Activated naive CD4-positive, alpha-beta T cell treated with anti-CD3 and anti-CD28 coated beads, Interleukin-2, amount 50 U/mL, for 72 hours (primary cell): Measurements from ENCODE around the gene THY1. TPM values are rescaled to one million over a fixed set of nuclear protein-coding genes. Genes with fewer than 3 reads are reported as not detected.

ENCODE experiments used
- ATAC-seq, 2 donors: fragments of 150-1000 bp; cut with Tn5 transposase; 2 replicates each; pipeline ENCODE4 v1.10.0; 2021; ENCODE audit warnings: mild to moderate bottlenecking in 2 of 2, moderate library complexity in 2 of 2
- DNase-seq, 2 donors: peaks; one replicate each; pipeline ENCODE4 v3.0.0; 2021 to 2022; ENCODE audit warnings: low spot score in 2 of 2
- H3K27ac Mint-ChIP-seq, 2 donors: one replicate each; pipeline ENCODE4 v1.8.0; 2022; ENCODE audit warnings: mild to moderate bottlenecking in 2 of 2, mixed read lengths in 2 of 2
- H3K36me3 Mint-ChIP-seq, 2 donors: one replicate each; pipeline ENCODE4 v1.8.0; 2022; ENCODE audit warnings: mixed read lengths in 2 of 2
- H3K9me3 Mint-ChIP-seq, 2 donors: one replicate each; pipeline ENCODE4 v1.8.0; 2022; ENCODE audit warnings: mixed read lengths in 2 of 2
- total RNA-seq, 2 donors: library from RNA; stranded (reverse); gene quantifications; one replicate each; pipeline ENCODE4 v1.2.3, GENCODE V29; 2022

The THY1 gene
- total RNA-seq, 2 donors from 2014 or later: not detected

DNA sequence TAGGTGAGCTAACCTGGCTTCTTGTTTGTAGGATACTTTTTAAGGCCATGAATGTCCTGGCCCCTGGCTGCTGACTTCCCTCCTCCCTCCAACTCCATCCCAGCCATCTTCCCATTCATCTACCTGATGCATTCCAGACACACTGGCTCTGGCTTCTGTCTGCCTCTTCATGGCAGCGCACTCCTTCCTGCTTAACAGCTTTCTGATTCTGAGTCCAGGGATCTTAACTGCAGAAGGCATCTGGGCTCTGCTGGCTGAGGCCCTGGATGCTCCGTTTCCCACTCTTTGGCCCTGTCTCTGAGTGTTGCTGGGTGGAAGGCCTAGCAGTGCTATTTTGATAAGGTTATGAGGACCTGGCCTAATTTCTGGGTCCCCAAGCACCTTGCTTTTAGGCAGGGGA, 1.8 kb upstream of the THY1 start:
- Mint-ChIP-seq H3K9me3 (no peaks in the 10 kb centered on the region), H3K27ac (no peak overlapping the region), H3K36me3 (peaks cover 0 to 5% of the 10 kb centered on the region in 2 donors)
- DNase-seq (no peak), ATAC-seq (no peak)

DNA sequence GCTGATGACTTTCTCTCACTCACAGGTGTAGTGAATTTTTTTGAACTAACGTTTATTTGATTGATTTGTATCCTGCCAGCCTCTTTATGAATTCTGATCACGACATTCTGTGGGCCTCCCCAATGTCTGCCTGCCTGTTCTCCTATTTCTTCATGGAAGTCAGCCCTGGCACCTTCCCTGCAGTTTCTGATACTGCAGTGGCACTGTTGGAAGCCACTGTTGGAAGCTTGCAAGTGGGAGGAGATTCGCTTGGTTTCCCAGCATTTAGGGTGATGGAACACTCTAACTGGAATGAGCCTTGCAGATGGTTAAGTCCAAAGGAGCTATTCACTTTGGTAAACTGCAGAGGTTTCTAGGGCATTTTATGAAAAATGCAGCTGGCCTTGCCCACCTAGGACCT, 1.3 kb upstream of the THY1 start:
- peaks cover 0 to 5% of the 10 kb centered on the region in 2 donors for H3K36me3 Mint-ChIP-seq
- ATAC-seq (no peak), DNase-seq (no peak)
- H3K27ac Mint-ChIP-seq: no peak overlapping the region
- H3K9me3 Mint-ChIP-seq: no peaks in the 10 kb centered on the region

DNA sequence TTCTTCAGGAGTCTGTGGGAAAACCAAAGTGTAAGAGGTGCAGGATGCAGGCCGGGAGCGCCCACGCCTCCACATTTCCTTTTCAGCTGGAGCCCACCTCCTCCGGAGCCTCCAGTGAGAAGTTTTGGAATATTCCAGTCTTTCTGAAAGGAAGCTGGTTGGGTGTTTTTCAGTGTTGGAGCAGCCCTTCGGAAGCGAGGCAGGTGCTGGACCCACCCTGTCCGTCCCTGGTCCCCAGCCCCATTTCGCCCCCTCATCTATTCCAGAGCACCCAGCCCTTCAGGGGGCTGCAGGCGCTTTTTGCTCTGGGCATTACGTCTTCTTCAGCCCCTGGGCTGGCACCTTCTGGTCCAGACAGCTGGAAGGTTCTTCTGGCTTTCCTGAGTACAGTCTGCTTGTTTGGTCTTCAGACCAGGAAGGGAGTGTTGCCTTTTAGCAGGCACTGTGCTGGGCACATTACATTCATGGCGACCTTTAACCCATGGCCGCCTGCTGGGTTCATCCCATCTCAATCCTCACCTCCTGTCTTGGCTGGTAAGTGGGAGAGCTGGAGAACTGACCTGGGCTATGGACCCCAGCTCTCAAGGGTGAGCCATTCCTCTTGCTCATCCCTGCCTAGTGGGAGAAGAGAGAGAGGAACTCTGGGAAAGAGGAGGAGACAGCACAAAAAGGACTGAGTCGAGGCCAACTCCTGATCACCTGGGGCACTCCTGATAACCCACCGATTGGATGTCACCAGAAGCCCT, 710 bp upstream of the THY1 start:
- no peaks in the 10 kb centered on the region for H3K9me3 Mint-ChIP-seq
- DNase-seq (no peak), ATAC-seq (no peak)

DNA sequence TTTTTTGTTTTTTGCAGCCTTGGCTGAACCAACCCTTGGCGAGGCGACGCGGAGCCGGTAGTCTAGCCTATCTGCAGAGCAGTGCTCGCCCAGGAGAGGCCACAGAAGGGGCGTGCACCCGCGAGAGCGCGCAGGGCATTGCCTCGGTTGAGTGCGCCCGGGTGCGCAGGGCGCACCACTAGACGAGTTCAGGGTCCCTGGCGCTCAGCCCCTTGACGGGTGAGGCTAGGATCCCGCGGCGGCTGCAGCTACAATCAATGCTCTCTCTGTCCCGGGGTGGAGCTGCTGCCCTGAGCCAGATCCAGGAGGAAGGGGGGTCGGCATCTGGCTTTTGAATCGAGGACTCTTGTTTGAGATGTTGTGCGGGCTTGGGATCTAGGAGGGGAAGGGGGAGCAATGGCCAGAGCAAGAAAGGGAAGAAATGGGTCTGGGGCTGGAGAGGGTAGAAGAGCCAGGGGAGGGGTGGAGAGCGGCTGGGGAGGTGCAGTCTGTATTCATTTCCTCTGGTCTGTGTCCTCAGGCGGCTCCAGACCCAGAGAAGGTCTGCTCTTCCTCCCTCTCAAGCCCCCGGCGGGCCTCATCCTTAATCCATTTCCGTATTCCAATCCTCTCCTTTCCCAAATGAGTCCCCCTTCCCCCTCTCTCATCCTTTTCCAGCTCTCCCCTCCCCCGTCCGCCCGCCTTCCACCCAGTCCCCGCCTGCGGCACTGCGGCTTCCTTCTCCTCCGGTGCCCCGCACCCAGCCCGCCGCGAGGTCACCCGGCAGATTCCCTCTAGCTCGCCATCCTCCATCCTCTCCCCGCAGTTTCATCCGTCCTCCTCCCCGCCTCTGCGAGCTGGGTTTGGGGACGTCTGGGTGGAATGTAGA, 797 bp downstream of the THY1 start:
- no peaks in the 10 kb centered on the region for H3K9me3 Mint-ChIP-seq
- H3K27ac Mint-ChIP-seq: no peak overlapping the region
- no peak for ATAC-seq
- DNase-seq: no peak
- H3K36me3 Mint-ChIP-seq: peaks cover 0 to 5% of the 10 kb centered on the region in 2 donors

More for the DNA sequence above, 710 bp upstream of the THY1 start:
- Mint-ChIP-seq H3K36me3 (peaks cover 0 to 5% of the 10 kb centered on the region in 2 donors), H3K27ac (no peak overlapping the region)

DNA sequence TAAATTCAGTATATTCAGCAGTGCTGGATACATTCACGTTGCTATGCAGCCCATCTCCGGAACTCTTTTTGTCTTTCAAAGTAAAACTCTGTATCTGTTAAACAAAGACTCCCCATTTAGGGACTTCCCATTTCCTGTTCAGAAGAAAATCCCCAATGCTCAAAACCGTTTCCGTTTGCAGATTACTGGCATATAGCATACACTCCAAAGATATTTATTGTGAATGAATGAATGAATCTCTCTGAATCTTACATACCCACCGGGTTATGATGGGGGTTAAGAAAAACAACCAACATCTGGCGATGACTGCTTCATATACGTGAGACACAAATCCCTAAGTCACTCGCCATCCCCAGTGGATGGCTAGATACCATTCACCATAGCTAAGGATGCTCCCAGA, 1.6 kb downstream of the THY1 start:
- Mint-ChIP-seq H3K9me3 (no peaks in the 10 kb centered on the region), H3K27ac (no peak overlapping the region), H3K36me3 (peaks cover 0 to 5% of the 10 kb centered on the region in 2 donors)
- no peak for DNase-seq
- ATAC-seq: no peak

- Mint-ChIP-seq H3K27ac (no peak overlapping the region), H3K9me3 (no peaks in the 10 kb centered on the region), H3K36me3 (peaks cover 0 to 5% of the 10 kb centered on the region in 2 donors)
- no peak for DNase-seq
- ATAC-seq: no peak
Observed at GRCh38 chr11:119420631-119421030, 2.3 kb downstream of the THY1 start.

DNA sequence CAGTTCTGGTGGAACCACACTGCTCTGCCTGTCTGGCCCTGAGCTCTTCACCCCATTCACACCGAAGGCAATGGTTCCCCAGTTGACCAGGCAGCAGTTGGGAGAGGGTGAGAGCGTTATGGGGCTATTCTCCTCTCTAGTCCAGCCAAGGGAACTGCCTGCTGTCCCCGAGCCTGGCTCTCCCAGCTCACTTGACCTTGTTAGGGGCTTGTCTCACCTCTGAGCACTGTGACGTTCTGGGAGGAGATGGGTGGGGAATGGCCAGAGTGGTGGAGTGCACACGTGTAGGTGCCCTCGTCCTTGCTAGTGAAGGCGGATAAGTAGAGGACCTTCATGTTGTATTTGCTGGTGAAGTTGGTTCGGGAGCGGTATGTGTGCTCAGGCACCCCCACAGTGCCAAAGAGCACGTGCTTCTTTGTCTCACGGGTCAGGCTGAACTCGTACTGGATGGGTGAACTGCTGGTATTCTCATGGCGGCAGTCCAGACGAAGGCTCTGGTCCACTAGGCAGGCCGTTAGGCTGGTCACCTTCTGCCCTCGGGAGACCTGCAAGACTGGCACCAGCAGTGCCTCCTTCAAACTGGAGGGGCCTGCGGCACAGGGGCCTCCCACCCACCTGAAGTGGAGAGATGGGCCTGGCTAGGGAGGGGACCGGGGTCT, 3.0 kb downstream of the THY1 start:
- H3K9me3 Mint-ChIP-seq: no peaks in the 10 kb centered on the region
- H3K36me3 Mint-ChIP-seq: peaks cover 0 to 5% of the 10 kb centered on the region in 2 donors
- ATAC-seq (no peak), DNase-seq (no peak)
- no peak overlapping the region for H3K27ac Mint-ChIP-seq

DNA sequence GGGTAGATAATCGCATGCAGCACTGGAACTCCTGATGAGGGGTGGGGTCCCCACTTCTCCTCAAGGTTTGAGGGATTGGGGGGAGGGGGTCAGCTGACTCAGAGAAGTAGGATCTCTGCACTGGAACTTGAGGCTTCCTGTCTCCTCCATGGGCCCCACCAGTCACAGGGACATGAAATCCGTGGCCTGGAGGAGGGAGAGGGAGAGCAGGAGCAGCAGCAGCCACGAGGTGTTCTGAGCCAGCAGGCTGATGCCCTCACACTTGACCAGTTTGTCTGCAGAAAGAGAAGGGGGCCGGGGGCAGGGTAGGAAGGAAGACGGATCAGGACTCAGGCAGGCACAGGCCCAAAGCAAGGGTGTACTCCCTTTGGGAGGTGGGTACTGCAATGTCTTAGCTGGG, 3.7 kb downstream of the THY1 start:
- Mint-ChIP-seq H3K36me3 (peaks cover 4 to 5% of the 10 kb centered on the region in 2 donors), H3K9me3 (peaks cover 0 to 3% of the 10 kb centered on the region in 2 donors), H3K27ac (no peak overlapping the region)
- no peak for ATAC-seq
- DNase-seq: no peak

DNA sequence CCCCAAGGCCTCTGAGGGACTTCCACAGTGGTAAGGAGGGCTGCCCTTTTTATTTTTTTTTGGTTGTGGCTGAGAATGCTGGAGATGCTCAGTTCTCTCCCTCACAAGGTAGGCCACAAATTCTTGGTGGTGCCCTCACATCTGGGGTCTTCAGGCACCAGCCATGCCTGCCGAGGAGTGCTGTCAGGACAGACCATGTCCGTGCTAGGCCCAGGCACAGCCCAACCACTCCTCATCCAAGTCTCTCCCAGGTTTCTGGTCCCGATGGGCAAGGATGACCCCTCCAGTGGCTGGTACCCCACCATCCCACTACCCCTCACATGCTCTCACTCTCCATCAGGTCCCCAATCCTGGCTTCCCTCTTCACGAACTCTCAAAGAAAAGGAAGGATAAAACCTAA, 4.2 kb downstream of the THY1 start:
- Mint-ChIP-seq H3K9me3 (peaks cover 0 to 4% of the 10 kb centered on the region in 2 donors), H3K27ac (no peak overlapping the region), H3K36me3 (peaks cover 2 to 5% of the 10 kb centered on the region in 2 donors)
- DNase-seq (no peak), ATAC-seq (no peak)

DNA sequence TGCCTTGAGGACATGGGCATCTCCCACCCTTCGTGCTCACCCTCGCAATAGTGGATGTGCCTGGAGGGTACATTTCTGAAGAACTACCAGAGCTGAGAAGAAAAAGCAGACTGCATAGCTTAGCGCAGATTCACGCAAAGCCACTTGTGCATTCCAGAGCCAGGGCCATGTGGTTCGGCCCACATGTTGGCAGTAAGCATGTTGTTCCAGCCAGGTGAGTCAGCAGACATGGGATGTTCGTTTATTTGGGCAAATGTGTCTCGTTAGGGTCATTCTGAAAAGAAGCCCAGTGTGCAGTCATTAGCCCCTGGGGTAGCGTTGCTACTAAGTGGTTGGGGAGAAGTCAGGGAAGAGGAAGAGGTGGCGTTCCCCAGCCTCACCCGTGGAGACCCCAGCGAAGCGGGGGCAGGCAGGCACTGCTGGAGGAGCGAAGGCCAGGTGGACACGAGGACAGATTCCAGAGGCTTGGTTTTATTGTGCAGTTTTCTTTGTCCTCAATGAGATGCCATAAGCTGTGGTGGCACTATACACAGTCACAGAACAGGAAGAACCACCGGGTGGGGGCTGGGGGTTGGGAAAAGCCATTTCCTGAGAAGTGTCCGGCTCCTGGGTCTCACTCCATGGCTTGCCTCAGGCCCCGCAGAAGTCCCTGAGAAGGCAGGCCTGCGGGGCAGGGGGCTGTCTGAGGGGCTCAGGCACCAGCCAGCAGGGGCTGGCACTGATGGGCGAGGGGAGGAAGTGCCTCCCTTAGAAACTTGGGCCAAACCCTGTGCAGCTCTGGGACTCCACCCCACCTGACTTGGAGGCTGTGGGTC, 5.0 kb downstream of the THY1 start:
- H3K36me3 Mint-ChIP-seq: peaks cover 0 to 5% of the 10 kb centered on the region in 2 donors
- DNase-seq (no peak), ATAC-seq (no peak)
- peaks cover 0 to 4% of the 10 kb centered on the region in 2 donors for H3K9me3 Mint-ChIP-seq
- H3K27ac Mint-ChIP-seq: no peak overlapping the region

DNA sequence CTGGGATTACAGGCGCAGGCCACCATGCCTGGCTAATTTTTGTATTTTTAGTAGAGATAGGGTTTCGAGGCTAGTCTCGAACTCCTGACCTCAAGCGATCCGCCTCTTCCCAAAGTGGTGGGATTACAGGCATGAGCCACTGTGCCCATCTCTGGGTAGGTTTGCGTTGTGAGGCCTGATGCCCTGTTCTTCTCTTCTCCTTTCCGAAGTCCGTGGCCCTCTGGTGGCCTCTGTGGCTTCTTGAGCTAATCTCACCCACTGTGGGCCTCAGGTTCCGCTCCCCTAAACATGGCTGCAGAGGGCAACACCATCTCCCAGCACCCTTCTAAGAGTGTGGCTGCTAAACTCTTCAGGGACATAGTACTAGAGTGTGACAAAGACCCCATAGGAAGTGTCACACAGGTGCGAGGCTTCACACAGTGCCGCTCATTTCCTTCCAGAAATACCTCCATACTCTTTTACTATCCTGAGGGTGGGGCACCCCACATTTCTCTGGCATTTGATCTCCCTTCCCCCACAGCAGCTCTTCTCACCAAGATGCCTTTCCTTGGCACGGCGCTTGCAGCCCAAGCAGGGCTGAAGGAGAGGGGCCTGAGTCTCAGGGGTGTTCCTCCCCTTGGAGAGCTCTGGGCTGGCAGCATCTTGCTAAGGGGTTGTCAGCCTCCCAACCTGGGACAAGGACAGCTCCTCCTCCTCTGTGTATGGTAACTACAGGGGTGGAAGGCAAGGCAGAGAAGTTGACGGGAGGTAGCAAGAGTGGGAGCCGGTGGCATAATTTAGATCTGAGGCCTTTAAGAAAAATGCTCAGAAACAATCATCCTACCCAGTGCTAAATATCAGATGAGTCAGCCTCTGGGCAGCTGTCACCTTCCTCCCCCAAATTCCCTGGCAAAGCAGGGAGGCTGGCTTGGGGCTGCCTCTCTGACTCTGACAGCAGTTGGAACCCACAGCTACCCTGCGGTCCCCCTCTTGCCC, 6.1 kb downstream of the THY1 start:
- Mint-ChIP-seq H3K27ac (no peak overlapping the region), H3K36me3 (peaks cover 0 to 5% of the 10 kb centered on the region in 2 donors), H3K9me3 (peaks cover 0 to 10% of the 10 kb centered on the region in 2 donors)
- DNase-seq (no peak), ATAC-seq (no peak)

GRCh38 chr11:119415966-119416365, 7.0 kb downstream of the THY1 start:
- H3K9me3 Mint-ChIP-seq: peaks cover 0 to 10% of the 10 kb centered on the region in 2 donors
- no peak for DNase-seq
- no peak for ATAC-seq
- H3K36me3 Mint-ChIP-seq: peaks cover 0 to 5% of the 10 kb centered on the region in 2 donors
- H3K27ac Mint-ChIP-seq: no peak overlapping the region

DNA sequence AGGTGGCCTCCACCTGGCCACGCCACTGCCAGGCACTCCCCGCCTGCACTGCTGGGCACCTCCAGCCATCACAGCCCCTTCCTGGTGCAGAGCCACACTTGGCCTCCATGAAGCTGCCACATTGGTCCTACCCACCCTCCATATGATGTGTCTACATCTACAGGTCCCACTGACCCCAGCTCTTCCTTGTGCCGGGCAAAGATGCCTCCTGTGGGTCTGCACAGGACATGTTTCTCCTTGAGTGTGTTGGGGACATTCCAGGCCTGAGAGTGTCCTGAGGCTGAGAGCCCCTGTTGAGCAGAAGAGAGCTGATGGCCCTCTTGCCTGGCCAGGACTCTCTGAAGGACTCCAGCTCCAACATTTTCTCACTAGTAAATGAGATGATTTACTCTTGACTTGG, 7.5 kb downstream of the THY1 start:
- Mint-ChIP-seq H3K27ac (no peak overlapping the region), H3K36me3 (peaks cover 0 to 5% of the 10 kb centered on the region in 2 donors), H3K9me3 (peaks cover 0 to 10% of the 10 kb centered on the region in 2 donors)
- ATAC-seq (no peak), DNase-seq (no peak)

GRCh38 chr11:119414734-119415133, 8.2 kb downstream of the THY1 start:
- ATAC-seq (no peak), DNase-seq (no peak)
- Mint-ChIP-seq H3K9me3 (peaks cover 0 to 10% of the 10 kb centered on the region in 2 donors), H3K27ac (no peak overlapping the region), H3K36me3 (peaks cover 0 to 5% of the 10 kb centered on the region in 2 donors)

GRCh38 chr11:119414321-119414720, 8.7 kb downstream of the THY1 start:
- Mint-ChIP-seq H3K36me3 (peaks cover 0 to 5% of the 10 kb centered on the region in 2 donors), H3K27ac (no peak overlapping the region), H3K9me3 (peaks cover 0 to 10% of the 10 kb centered on the region in 2 donors)
- DNase-seq: no peak
- ATAC-seq: no peak
